H9 (cell line): ENCODE data around the gene SLC4A1. TPM values are rescaled to one million over a fixed set of nuclear protein-coding genes. Genes with fewer than 3 reads are reported as not detected.

ENCODE experiments used
- DNase-seq: peaks from one replicate; pipeline ENCODE4 v3.0.0-alpha.2; 2017
- H2AFZ ChIP-seq: one replicate; pipeline ENCODE4 v1.6.1; 2013; ENCODE audit warnings: mild to moderate bottlenecking, low read length, control low read depth, moderate library complexity
- H2AK5ac ChIP-seq: 2 replicates; pipeline ENCODE4 v1.6.1; 2013; ENCODE audit warnings: low read length, control low read depth, mixed read lengths; ENCODE audit not compliant: insufficient read length
- H2BK120ac ChIP-seq: one replicate; pipeline ENCODE4 v1.6.1; 2013; ENCODE audit warnings: low read depth, mild to moderate bottlenecking, low read length, control low read depth, inconsistent platforms; ENCODE audit not compliant: poor library complexity, severe bottlenecking
- H2BK12ac ChIP-seq: 2 replicates; pipeline ENCODE4 v1.6.1; 2013; ENCODE audit warnings: low read length, control low read depth, mixed read lengths, low read depth; ENCODE audit not compliant: insufficient read length
- H2BK15ac ChIP-seq: 2 replicates; pipeline ENCODE4 v1.6.1; 2013; ENCODE audit warnings: low read depth, low read length, control low read depth
- H2BK20ac ChIP-seq: one replicate; pipeline ENCODE4 v1.6.1; 2013; ENCODE audit warnings: low read depth, mild to moderate bottlenecking, low read length, control low read depth, inconsistent platforms; ENCODE audit not compliant: poor library complexity, severe bottlenecking
- H2BK5ac ChIP-seq: 2 replicates; pipeline ENCODE4 v1.6.1; 2013; ENCODE audit warnings: low read length, control low read depth, mixed read lengths; ENCODE audit not compliant: insufficient read length
- H3K14ac ChIP-seq: 2 replicates; pipeline ENCODE4 v1.6.1; 2013; ENCODE audit warnings: low read length, control low read depth; ENCODE audit not compliant: insufficient read depth
- H3K18ac ChIP-seq: 2 replicates; pipeline ENCODE4 v1.6.1; 2013; ENCODE audit warnings: low read depth, mild to moderate bottlenecking, mixed read lengths, low read length, control low read depth; ENCODE audit not compliant: insufficient read length
- H3K23ac ChIP-seq: 2 replicates; pipeline ENCODE4 v1.6.1; 2013; ENCODE audit warnings: low read length, control low read depth, mixed read lengths, low read depth; ENCODE audit not compliant: insufficient read length
- H3K23me2 ChIP-seq: 2 replicates; pipeline ENCODE4 v1.6.1; 2013; ENCODE audit warnings: low read depth, mild to moderate bottlenecking, mixed read lengths, low read length, control low read depth; ENCODE audit not compliant: insufficient read length, poor library complexity, severe bottlenecking
- H3K27ac ChIP-seq: 2 replicates; pipeline ENCODE4 v1.5.1; 2013; ENCODE audit warnings: low read length, control low read depth, mixed read lengths, low read depth; ENCODE audit not compliant: insufficient read length
- H3K27me3 ChIP-seq: 2 replicates; pipeline ENCODE4 v1.6.1; 2013; ENCODE audit warnings: low read length, control low read depth, inconsistent platforms; ENCODE audit not compliant: insufficient read depth
- H3K4ac ChIP-seq: 2 replicates; pipeline ENCODE4 v1.6.1; 2013; ENCODE audit warnings: low read depth, mild to moderate bottlenecking, control low read depth, inconsistent platforms, low read length, moderate library complexity
- H3K4me1 ChIP-seq: 2 replicates; pipeline ENCODE4 v1.6.1; 2013; ENCODE audit warnings: low read length, control low read depth, inconsistent platforms; ENCODE audit not compliant: insufficient read depth
- H3K4me2 ChIP-seq: 2 replicates; pipeline ENCODE4 v1.6.1; 2013; ENCODE audit warnings: low read length, control low read depth, mixed read lengths; ENCODE audit not compliant: insufficient read length, insufficient read depth
- H3K56ac ChIP-seq: 2 replicates; pipeline ENCODE4 v1.6.1; 2013; ENCODE audit warnings: low read depth, mild to moderate bottlenecking, mixed read lengths, low read length, control low read depth; ENCODE audit not compliant: insufficient read length
- H3K79me1 ChIP-seq: 2 replicates; pipeline ENCODE4 v1.6.1; 2013; ENCODE audit warnings: low read depth, mild to moderate bottlenecking, moderate library complexity, low read length, control low read depth, inconsistent platforms; ENCODE audit not compliant: insufficient read depth, poor library complexity, severe bottlenecking
- H3K79me2 ChIP-seq: 2 replicates; pipeline ENCODE4 v1.6.1; 2013; ENCODE audit warnings: low read length, control low read depth, inconsistent platforms; ENCODE audit not compliant: insufficient read depth
- H3K9ac ChIP-seq: 2 replicates; pipeline ENCODE4 v1.6.1; 2013; ENCODE audit warnings: low read length, control low read depth, mixed read lengths; ENCODE audit not compliant: insufficient read length; ENCODE audit errors: extremely low read depth
- H3K9me3 ChIP-seq: one replicate; pipeline ENCODE4 v1.6.1; 2013; ENCODE audit warnings: low read depth, low read length, inconsistent platforms; ENCODE audit not compliant: control insufficient read depth
- H3T11ph ChIP-seq: one replicate; pipeline ENCODE4 v1.6.1; 2013; ENCODE audit warnings: mild to moderate bottlenecking, low read length, control low read depth, inconsistent platforms
- H4K20me1 ChIP-seq: one replicate; pipeline ENCODE4 v1.6.1; 2013; ENCODE audit not compliant: control insufficient read depth, insufficient read length, insufficient read depth
- H4K5ac ChIP-seq: 2 replicates; pipeline ENCODE4 v1.6.1; 2013; ENCODE audit warnings: low read depth, mild to moderate bottlenecking, mixed read lengths, low read length, control low read depth; ENCODE audit not compliant: insufficient read length
- H4K8ac ChIP-seq: replicated peaks from 2 replicates; pipeline ENCODE4 v1.6.1; 2013; ENCODE audit warnings: low read length, control low read depth, mixed read lengths, low read depth; ENCODE audit not compliant: insufficient read length
- H4K91ac ChIP-seq: 2 replicates; pipeline ENCODE4 v1.6.1; 2013; ENCODE audit warnings: low read depth, mild to moderate bottlenecking, moderate library complexity, mixed read lengths, low read length, control low read depth; ENCODE audit not compliant: insufficient read length
- H3K27ac Mint-ChIP-seq, 3 experiments: 2 replicates in 2 of 3; 3 replicates in 1 of 3; pipeline ENCODE4 v1.8.0; 2020 to 2021; ENCODE audit warnings: mixed read lengths in 3 of 3, mild to moderate bottlenecking in 1 of 3, moderate library complexity in 1 of 3
- H3K27me3 Mint-ChIP-seq: 2 replicates; pipeline ENCODE4 v1.8.0; 2021; ENCODE audit warnings: low read depth, mild to moderate bottlenecking, moderate library complexity, mixed read lengths
- H3K36me3 Mint-ChIP-seq, 3 experiments: 2 replicates in 2 of 3; 3 replicates in 1 of 3; pipeline ENCODE4 v1.8.0; 2020 to 2021; ENCODE audit warnings: low read depth in 3 of 3, mixed read lengths in 3 of 3; ENCODE audit not compliant: insufficient read depth in 1 of 3
- H3K4me1 Mint-ChIP-seq, 2 experiments: 2 replicates each; pipeline ENCODE4 v1.8.0; 2020; ENCODE audit warnings: mixed read lengths in 2 of 2
- H3K4me3 Mint-ChIP-seq, 2 experiments: 2 replicates in 1 of 2; 3 replicates in 1 of 2; pipeline ENCODE4 v1.8.0; 2020 to 2021; ENCODE audit warnings: mild to moderate bottlenecking in 2 of 2, mixed read lengths in 2 of 2, moderate library complexity in 1 of 2
- H3K9me3 Mint-ChIP-seq, 2 experiments: 2 replicates in 1 of 2; 3 replicates in 1 of 2; pipeline ENCODE4 v1.8.0; 2020; ENCODE audit warnings: mild to moderate bottlenecking in 2 of 2, mixed read lengths in 2 of 2, moderate library complexity in 1 of 2
- CTCF ChIP-seq: fragments of 200-600 bp; sonication (generic); conservative IDR thresholded peaks from 3 replicates; pipeline ENCODE4 v1.8.0; 2021; ENCODE audit warnings: antibody characterized with exemption, mild to moderate bottlenecking
- WGBS: extraction: QIAGEN DNeasy Blood & Tissue Kit; methylation state at CpG from one replicate; pipeline ENCODE4 v1.1.7; 2013; ENCODE audit warnings: missing lambda C conversion rate, low lambda C conversion rate, mixed read lengths; ENCODE audit not compliant: insufficient read length; ENCODE audit errors: extremely low coverage; 5-methylcytosine and 5-hydroxymethylcytosine counted together
- total RNA-seq: library from RNA; stranded (reverse); gene quantifications from 2 replicates; pipeline ENCODE4 v1.2.1, GENCODE V29; 2021

Gene SLC4A1
- total RNA-seq, 1 experiment from 2014 or later, result not detected

DNA sequence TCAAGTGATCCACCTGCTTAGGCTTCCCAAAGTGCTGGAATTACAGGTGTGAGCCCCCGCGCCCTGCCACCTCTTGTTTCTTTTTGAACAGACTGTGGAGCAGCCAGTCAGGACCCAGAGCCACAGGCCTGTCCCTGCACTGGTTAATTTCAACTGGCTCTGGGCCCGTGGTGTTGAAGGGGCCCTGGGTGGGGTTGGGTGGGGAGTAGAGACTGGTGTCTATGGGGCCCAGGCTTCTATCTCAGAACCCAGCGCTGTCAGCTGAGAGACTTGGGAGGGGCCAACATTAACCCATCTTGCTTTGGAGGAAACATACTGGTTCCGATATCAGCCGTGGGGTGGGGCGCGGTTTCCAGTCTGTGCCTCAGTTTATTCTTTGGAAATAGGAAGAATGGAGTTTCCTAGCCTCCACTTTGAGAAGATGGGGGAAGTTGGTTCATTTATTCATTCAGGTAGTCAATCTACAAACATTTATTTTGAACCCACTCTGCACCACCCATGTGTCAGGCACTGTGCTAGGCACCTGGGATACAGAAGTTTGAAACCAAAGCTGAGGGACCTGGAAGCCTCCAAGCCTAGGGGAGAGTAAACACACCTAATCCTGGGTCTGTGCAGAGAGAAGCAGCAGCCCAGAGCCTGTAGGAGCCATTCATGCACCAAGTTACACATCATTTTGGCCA lies 15.5 kb upstream of the SLC4A1 start:
- no CpG with 5 or more reads among the region's 8 CpGs for WGBS
- peaks cover 7% of the 10 kb centered on the region for H3K27me3 Mint-ChIP-seq
- H3K14ac ChIP-seq, result no peak overlapping the region
- H3K4me3 Mint-ChIP-seq, result no peak overlapping the region
- H4K8ac ChIP-seq, result no peak overlapping the region
- no peak overlapping the region for H4K5ac ChIP-seq
- no peaks in the 10 kb centered on the region for H3K79me2 ChIP-seq
- no peak overlapping the region for H3T11ph ChIP-seq
- H3K9ac ChIP-seq, result no peak overlapping the region
- no peak overlapping the region for H3K4ac ChIP-seq
- H3K27ac Mint-ChIP-seq, result no peak overlapping the region
- H2BK15ac ChIP-seq, result no peak overlapping the region
- H2AFZ ChIP-seq, result no peak overlapping the region
- peaks cover 8% of the 10 kb centered on the region; the same call in 1 of the 2 replicates for H3K4me1 ChIP-seq
- no peak overlapping the region for H3K56ac ChIP-seq
- H3K9me3 Mint-ChIP-seq, result no peaks in the 10 kb centered on the region
- TF ChIP-seq CTCF, result no peak
- H3K4me2 ChIP-seq, result no peak overlapping the region
- H3K79me1 ChIP-seq, result no peaks in the 10 kb centered on the region
- H3K18ac ChIP-seq, result no peak overlapping the region
- H4K91ac ChIP-seq, result no peak overlapping the region
- peaks cover 16 to 27% of the 10 kb centered on the region in 2 experiments for H3K4me1 Mint-ChIP-seq
- H3K23me2 ChIP-seq, result no peaks in the 10 kb centered on the region
- H2AK5ac ChIP-seq, result no peak overlapping the region
- H3K9me3 ChIP-seq, result no peaks in the 10 kb centered on the region
- no peaks in the 10 kb centered on the region for H3K27me3 ChIP-seq
- H3K23ac ChIP-seq, result no peak overlapping the region
- no peak overlapping the region for H2BK12ac ChIP-seq
- H3K27ac ChIP-seq, result no peak overlapping the region
- no peaks in the 10 kb centered on the region for H4K20me1 ChIP-seq
- H2BK5ac ChIP-seq, result no peak overlapping the region
- DNase-seq, result no peak
- no peak overlapping the region for H2BK120ac ChIP-seq
- no peaks in the 10 kb centered on the region for H3K36me3 Mint-ChIP-seq
- H2BK20ac ChIP-seq, result no peak overlapping the region
